Caki2 (cell line): ENCODE results near the gene KIRREL3. TPM values are rescaled to one million over a fixed set of nuclear protein-coding genes. Genes with fewer than 3 reads are reported as not detected.

Source experiments
- DNase-seq: peaks from one replicate; pipeline ENCODE4 v3.0.0-alpha.2; 2015; ENCODE audit warnings: low read depth
- in situ Hi-C: cut with HindIII; loops from 2 replicates; pipeline ENCODE4 v1.10.0; 2016; ENCODE audit warnings: low sequenced_read_pairs, low pct_unique_long_range_greater_than_20kb, mixed read lengths
- total RNA-seq: library from RNA; depleted of rRNA; stranded (reverse); fragments of >200 nt; shearing (Covaris generic); gene quantifications from 2 replicates; pipeline ENCODE4 v1.2.3, GENCODE V29; 2014; ENCODE audit warnings: low replicate concordance

The KIRREL3 gene
- total RNA-seq, 1 experiment from 2014 or later, result 6.4 TPM

GRCh38 chr11:126748100-126748791 lies 252.3 kb downstream of the KIRREL3 start:
- DNase-seq, result no peak
- in situ Hi-C loops, result no loop called here

DNA sequence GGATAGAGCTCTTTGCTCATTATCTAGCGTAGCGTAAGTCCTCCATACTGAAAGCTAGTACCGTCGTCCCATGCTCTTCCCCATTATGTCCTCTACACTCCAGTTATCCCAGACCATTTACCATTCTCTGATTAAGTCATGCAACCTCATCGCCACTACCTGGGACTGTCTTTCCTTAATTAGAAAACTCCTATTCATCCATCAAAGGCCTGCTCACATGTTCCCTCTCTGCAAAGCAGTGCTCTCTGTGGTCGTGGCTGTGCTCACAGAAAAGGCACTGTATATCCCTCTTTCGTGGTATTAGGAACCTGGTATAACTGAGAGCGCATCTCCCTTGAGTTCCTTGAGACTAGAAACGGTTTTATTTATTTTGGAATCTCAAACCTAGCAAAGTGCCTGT lies 253.3 kb downstream of the KIRREL3 start:
- no peak for DNase-seq
- in situ Hi-C loops, result no loop called here

DNA sequence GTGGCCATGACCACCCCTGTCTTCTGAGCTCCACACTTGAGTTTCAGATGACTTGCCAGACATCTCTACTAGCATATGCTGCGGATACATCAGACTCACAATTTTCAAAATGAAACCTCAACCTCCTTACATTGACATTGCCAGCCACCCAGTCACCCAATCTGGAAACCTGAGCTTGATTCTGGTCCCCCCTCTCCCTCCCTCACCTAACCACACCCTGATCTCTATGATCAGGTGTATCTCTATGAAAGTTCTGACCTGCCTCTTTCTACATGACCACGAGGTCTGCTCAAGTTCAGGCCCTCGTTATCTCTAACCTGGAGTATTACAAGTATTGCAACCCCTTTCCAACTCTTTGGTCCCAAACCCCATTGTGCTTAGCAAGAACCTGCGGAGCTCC lies 254.1 kb downstream of the KIRREL3 start:
- no peak for DNase-seq
- in situ Hi-C loops, result no loop called here

DNA sequence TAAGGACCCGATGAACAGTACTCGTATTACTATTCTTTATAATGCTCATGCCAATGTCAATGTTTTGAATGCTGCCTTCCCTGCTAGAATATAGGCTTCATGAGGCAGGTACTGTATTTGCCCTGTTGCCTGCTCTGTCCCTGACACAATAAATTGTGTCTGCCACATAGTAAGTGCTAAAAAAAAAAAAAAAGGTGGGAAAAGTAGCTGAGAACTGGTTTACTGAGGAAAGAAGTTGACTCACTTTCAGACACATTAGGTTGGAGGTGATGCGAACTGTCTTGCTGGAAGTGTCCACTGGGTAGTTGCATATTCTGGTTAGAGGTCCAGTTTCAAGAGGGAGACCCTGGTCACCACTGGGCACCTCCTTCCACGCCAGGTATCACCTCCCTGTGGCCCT lies 255.9 kb downstream of the KIRREL3 start:
- no peak for DNase-seq
- in situ Hi-C loops, result no loop called here

DNA sequence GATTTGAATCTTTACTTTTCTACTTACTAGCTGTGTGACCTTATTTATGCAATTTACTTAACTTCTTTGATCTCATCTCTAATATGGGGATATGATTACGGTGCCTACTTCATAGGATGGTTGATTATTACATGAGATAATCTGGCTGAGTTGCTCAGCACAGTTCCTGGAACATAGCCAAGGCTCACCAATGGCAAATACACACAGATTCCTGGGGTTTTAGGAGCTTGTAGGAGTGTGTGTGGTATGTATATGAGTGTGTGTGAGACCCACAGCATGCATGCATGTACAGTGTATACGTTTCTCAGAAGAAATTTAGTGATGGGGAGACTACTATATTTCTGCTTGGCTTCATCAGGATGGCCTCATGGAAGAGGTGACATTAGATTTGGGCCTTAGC lies 256.9 kb downstream of the KIRREL3 start:
- in situ Hi-C loops, result no loop called here
- DNase-seq, result no peak

DNA sequence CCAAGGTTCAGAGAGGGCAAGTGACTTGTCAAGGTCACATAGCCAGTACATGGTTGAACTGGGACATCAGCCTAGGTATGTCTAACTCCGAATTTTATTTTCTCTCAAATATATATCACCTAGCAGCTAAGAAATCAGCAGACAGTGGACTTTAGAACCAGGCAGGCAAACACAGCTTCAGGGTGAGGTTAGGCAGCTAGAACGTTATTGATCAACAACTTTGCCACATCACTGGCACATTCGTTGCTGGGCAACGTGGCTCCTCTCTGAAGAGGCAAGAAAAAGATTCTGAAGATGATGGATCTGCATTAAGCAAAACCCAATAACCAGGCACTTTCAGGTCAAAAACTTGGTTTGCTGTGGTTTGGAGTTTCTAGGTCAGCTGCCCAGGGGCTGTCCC lies 258.0 kb downstream of the KIRREL3 start:
- in situ Hi-C loops, result no loop called here

DNA sequence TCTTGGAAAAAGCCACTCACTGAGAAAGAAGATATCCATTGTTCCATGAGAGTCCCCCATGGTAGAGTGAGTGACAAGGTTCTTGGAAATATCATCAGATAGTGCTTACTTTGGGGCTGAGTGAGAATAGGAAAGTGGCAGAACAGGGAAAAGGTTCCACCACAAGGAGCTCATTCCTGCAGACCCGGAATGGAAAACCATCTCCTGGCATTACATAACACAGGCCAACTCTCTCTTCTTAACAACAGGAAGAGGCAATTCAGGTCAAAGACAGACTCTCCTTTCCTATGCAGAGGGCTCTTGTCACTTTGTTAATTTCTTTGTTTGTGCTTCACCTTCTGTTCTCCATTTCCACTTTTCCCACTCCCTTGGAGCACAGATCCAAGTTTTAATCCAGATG lies 259.7 kb downstream of the KIRREL3 start:
- in situ Hi-C loops, result no loop called here
- DNase-seq, result no peak

More for the DNA sequence above, 258.0 kb downstream of the KIRREL3 start:
- DNase-seq, result no peak

GRCh38 chr11:126739499-126740145 lies 260.9 kb downstream of the KIRREL3 start:
- no peak for DNase-seq
- in situ Hi-C loops, result no loop called here

- no peak for DNase-seq
- in situ Hi-C loops, result no loop called here
These were observed 262.1 kb downstream of the KIRREL3 start for GRCh38 chr11:126738295-126739031.

DNA sequence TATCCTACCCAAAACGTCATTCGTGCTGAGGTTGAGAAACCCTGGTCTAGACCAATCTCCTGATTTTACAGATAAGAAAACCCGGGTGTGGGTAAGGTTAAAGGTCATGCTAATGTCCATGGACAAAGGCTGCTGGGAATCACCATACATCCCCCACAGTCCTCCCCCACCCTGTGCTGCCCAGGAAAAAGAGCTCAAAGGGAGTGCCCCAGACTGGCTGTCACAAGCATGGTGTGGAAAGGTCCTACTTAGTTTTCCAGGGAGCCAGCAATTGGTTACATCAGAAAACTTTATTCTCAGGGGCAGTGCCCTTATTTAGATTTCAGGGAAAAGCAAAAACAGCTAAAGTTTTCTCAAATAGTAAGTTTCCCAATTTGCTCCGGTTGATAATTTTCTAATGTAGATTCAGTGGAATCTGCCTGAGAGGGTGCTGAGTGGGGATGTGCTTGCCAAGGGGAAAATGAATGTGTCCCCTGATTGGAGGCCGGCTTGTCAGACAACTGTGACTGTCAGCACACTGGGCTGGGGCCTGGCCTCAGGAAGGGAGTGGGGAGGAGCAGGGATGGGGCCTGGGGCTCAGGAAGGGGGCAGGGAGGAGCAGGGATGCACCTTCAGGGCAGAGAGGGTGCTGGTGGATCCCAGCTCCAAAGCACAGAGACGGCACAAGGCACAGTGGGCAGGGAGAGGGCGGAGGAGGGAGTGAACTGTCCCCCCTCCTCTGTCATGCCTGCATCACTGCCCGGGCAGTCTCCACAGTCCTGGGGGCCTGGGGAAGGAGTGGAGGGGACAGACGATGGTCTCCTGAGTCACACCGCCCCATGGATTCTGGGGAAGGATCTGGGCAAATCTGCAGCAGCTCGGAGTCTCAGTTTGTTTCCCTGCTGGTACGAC lies 263.6 kb downstream of the KIRREL3 start:
- in situ Hi-C loops, result no loop called here
- no peak for DNase-seq

DNA sequence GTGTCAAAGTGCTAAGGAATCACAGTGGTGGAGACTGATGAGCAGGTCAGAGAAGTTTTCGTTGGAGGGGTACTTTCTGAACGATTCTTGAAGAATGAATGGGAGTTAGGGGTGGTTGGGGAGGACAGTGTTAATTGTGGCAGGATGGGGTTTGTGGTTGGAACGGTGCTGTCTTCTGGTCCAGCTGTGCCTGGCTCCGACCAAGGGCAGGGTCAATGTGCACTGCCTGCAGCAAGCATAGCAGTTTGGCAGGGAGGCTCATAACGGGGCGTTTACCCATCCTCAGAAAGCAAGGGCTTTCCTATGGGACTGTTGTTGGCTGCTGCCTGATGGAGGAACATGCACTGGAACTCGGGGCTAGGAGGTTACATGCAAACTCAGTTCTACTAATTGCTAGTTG lies 265.8 kb downstream of the KIRREL3 start:
- in situ Hi-C loops, result no loop called here

GRCh38 chr11:126733685-126734084 lies 266.9 kb downstream of the KIRREL3 start:
- DNase-seq, result no peak
- in situ Hi-C loops, result no loop called here

More for the DNA sequence above, 265.8 kb downstream of the KIRREL3 start:
- DNase-seq, result no peak

DNA sequence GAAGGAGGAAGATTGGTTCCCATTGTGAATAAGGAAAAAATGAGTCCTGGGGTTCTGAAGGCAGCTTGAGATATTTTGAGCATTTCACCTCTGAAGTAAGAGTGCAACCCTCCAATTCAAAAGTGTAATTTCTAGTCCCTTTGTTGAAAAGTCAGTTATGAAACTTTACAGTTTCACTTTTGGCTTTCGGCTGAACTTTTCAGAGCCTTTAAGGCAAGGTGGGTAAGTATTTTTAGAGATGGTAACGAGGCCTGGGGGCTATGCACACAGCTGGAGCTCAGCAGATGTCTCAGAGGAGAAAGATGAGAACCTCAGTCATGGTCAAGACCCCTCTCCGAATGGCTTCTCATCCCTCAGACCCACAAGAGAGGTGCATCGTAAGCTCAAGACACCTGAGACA lies 267.6 kb downstream of the KIRREL3 start:
- DNase-seq, result no peak
- in situ Hi-C loops, result no loop called here

DNA sequence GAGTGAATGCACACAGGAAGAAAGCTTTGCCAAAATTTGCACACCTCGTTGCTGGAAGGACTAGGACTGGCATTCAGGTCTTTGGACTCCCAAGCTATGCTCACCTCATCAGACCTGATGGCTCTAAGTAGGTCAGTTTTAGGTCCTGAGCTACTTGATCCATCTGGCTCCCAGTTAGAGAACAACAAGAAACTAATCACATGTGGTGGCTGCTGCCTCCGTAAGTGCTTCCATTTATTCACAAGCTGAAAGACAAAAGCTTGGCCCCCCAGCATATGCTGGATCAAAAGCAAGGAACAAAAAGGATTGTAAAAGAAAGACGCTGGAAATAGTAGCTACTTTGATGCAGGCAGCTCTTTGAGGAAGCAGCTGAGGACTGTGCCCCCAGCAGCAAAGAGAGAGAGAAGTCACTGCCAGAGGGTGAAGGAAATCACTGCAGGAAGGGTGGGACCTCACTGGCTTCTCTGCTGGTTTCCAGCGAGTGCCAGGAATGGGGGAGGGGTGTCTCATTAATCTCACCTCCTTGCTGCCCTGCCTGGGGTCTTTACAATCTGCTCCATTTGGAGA lies 268.9 kb downstream of the KIRREL3 start:
- no peak for DNase-seq
- in situ Hi-C loops, result no loop called here

- no peak for DNase-seq
- in situ Hi-C loops, result no loop called here
These were observed 273.2 kb downstream of the KIRREL3 start for GRCh38 chr11:126727381-126727780.

- no peak for DNase-seq
- in situ Hi-C loops, result no loop called here
These were observed 275.0 kb downstream of the KIRREL3 start for GRCh38 chr11:126725521-126725920.

DNA sequence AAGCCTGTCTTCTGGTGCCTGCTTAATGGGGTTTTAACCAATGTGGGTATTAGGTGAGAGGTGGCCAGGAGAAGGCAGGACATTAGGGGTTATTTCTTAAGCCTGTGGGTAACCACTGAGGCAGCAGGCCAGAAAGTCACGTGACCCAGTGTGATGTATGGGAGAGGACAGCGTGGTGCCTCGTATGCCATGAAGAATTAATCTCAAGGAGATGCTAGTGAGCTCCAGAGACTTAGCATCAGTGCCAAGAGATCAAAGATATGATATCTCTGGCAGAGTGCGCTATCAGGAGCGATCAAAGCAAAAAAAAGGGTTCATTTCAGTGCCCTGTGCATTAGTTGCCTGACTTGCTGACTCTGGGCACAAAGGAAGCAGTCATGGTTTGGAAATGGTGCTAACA lies 275.5 kb downstream of the KIRREL3 start:
- in situ Hi-C loops, result no loop called here
- no peak for DNase-seq

GRCh38 chr11:126723665-126724045 lies 276.9 kb downstream of the KIRREL3 start:
- in situ Hi-C loops, result no loop called here

More at GRCh38 chr11:126723665-126724045, 276.9 kb downstream of the KIRREL3 start:
- no peak for DNase-seq
